NB4 (cell line): ENCODE measurements around the gene NUP188.

ENCODE experiments used
- CTCF ChIP-seq: IDR thresholded peaks from one replicate; pipeline ENCODE4 v1.5.1; 2012; ENCODE audit warnings: low read depth, low read length
- MAX ChIP-seq: IDR thresholded peaks from 2 replicates; pipeline ENCODE4 v1.6.1; 2011; ENCODE audit warnings: low read depth, low read length
- MYC ChIP-seq: IDR thresholded peaks from 2 replicates; pipeline ENCODE4 v1.6.1; 2011; ENCODE audit warnings: low read depth, low read length
- POLR2A ChIP-seq: IDR thresholded peaks from 2 replicates; pipeline ENCODE4 v1.6.1; 2011; ENCODE audit warnings: mild to moderate bottlenecking; ENCODE audit not compliant: insufficient read length; ENCODE audit errors: extremely low read depth

- TF ChIP-seq CTCF (no peak), POLR2A (no peak), MAX (no peak), MYC (no peak)
These were observed 39.1 kb upstream of the NUP188 start for GRCh38 chr9:128908372-128908771.
